NCI-H2196 (cell line): ENCODE data around the gene COX6B2.

Experiments
- DNase-seq: peaks from one replicate; lab custom pipeline; 2025; ENCODE audit not compliant: unreplicated experiment; lab: John Stamatoyannopoulos, UW

Gene COX6B2

GRCh38 chr19:55315956-55316525 lies 38.5 kb downstream of the COX6B2 start:
- DNase-seq = no peak

- DNase-seq = no peak
These were observed 40.1 kb downstream of the COX6B2 start for GRCh38 chr19:55314396-55314795.

- DNase-seq = no peak
These were observed 41.7 kb downstream of the COX6B2 start for GRCh38 chr19:55312621-55313512.

- no peak for DNase-seq
These were observed 42.7 kb downstream of the COX6B2 start for GRCh38 chr19:55311797-55312196.

- DNase-seq = no peak
These were observed 43.1 kb downstream of the COX6B2 start for GRCh38 chr19:55311397-55311796.

- no peak for DNase-seq
These were observed 44.0 kb downstream of the COX6B2 start for GRCh38 chr19:55310498-55310897.

- DNase-seq = no peak
These were observed 45.1 kb downstream of the COX6B2 start for GRCh38 chr19:55309448-55309847.

GRCh38 chr19:55308281-55308680 lies 46.2 kb downstream of the COX6B2 start:
- no peak for DNase-seq

GRCh38 chr19:55306712-55307111 lies 47.8 kb downstream of the COX6B2 start:
- DNase-seq = no peak

GRCh38 chr19:55305983-55306562 lies 48.4 kb downstream of the COX6B2 start:
- DNase-seq = no peak

GRCh38 chr19:55305491-55305890 lies 49.0 kb downstream of the COX6B2 start:
- DNase-seq = peak; percentile 36

GRCh38 chr19:55304980-55305379 lies 49.5 kb downstream of the COX6B2 start:
- no peak for DNase-seq

- peak; percentile 16 for DNase-seq
These were observed 50.1 kb downstream of the COX6B2 start for GRCh38 chr19:55304279-55304978.

GRCh38 chr19:55303477-55303876 lies 51.0 kb downstream of the COX6B2 start:
- no peak for DNase-seq

- DNase-seq = no peak
These were observed 52.2 kb downstream of the COX6B2 start for GRCh38 chr19:55302318-55302703.

GRCh38 chr19:55301459-55302317 lies 52.8 kb downstream of the COX6B2 start:
- peak; percentile 85 for DNase-seq

- DNase-seq = no peak
These were observed 53.5 kb downstream of the COX6B2 start for GRCh38 chr19:55300886-55301458.

GRCh38 chr19:55299991-55300390 lies 54.5 kb downstream of the COX6B2 start:
- no peak for DNase-seq
